GM19395 (cell line): ENCODE measurements around the gene ALG12.

Experiments
- ATAC-seq: cut with Tn5 transposase; IDR thresholded peaks from one replicate; pipeline ENCODE4 v1.9.1; 2021; ENCODE audit warnings: mild to moderate bottlenecking, moderate library complexity; ENCODE audit not compliant: unreplicated experiment

Gene ALG12

DNA sequence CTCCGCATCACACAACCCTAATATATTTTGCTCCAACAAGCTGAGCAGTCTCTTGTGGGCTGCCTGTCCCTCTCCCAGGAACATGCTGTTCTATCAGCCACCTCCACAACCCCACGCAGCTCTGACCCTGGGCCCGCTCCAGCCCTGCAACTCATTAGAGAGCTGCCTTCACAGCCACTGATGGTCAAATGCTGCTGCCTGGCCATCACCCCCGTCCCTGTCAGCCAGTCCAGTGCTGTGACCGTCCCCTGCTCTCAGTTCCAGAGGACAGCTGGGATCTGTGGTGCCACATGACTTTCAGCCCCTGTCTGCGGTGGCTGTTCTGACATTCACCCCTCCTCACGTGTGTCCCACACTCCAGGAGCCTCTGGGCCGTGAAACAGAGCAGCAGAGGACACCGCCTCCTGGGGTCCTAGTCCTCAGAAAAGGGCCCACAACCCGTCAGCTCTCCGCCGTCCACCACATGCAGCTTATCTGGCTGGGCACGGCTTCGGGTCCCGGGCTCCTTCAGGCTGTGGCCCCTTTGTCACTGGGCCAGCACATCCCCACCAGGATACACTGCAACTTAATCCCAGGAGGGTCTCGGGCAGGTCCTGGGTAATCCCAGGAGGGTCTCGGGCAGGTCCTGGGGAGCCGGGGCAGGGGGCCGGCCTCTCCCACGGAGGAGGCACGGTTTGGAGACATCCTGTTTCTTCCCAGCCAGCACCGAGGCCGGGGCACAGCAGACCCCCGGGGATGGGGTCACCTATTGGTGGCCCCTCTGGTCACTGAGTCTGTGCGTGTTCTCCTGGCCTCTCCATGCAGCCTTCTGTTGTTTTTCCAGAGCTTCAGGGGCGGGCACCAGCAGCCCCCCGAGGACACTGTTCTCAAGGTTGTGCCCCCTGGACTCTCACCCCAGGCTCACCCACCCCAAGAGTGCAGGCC is 15.3 kb upstream of the ALG12 start:
- no peak for ATAC-seq

DNA sequence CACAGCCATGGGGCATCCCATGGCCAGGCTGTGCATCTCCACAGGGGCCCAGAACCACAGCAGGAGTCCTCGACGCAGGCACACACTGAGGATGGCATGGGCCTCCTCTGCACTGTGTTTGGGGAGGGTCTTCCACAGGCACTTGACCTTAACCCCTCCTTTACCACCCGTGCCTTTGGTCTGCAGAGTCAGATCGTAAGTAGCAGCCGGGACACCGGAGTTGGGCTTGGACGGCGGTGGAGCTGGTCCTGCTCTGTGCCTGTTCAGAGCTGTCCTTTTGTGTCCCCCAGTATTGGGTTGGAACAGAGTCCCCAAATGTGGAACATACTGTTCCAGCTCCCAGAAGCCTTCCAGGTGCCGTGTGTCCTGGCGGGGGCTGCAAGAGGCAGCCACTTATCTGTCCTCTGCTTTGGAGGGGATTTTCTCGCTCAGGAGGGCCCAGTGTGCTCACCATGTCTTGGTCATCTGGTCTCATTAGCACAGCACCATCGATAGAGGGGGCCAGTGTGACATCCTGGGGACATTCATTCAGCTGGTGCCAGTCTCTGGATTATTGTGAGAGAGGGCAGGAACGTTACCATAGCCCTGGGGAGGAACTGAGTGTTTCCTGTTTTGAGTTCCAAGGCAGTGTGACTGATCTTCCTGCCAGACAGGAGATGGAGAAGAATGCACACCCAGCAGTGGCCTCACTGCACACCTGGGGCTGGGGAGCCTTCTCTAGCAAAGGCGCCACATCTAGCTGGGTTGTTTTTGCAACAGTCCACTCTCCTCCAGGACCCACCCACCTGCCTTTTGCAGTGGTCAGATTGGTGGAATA is 12.6 kb upstream of the ALG12 start:
- no peak for ATAC-seq

DNA sequence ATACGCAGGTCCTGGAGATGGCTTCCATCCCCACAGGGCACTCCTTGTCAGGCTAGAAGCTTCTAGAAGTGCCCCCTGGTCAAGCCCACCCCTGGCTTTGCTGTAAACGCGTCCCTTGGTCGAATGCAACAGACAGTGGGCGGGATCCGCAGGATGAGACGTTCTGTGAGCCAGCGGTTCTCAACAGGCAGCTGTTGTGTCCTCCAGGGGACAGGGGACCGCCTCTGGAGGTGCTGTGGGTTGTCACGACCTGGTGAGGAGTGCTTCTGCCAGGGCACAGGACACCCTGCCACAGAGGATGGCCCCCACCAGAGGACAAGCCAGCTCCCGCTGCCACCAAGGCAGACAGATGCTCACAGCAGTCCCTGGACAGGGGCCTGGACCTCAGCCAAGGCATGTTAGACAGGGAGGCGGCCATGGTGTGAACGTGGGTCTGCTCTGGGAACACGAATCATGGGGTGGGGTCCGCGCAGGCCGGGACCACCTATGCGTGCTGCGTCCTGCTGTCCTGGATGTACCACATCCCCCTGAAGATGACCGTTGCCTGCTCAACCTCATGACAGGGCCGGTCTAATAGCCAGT is 11.8 kb upstream of the ALG12 start:
- ATAC-seq = no peak

DNA sequence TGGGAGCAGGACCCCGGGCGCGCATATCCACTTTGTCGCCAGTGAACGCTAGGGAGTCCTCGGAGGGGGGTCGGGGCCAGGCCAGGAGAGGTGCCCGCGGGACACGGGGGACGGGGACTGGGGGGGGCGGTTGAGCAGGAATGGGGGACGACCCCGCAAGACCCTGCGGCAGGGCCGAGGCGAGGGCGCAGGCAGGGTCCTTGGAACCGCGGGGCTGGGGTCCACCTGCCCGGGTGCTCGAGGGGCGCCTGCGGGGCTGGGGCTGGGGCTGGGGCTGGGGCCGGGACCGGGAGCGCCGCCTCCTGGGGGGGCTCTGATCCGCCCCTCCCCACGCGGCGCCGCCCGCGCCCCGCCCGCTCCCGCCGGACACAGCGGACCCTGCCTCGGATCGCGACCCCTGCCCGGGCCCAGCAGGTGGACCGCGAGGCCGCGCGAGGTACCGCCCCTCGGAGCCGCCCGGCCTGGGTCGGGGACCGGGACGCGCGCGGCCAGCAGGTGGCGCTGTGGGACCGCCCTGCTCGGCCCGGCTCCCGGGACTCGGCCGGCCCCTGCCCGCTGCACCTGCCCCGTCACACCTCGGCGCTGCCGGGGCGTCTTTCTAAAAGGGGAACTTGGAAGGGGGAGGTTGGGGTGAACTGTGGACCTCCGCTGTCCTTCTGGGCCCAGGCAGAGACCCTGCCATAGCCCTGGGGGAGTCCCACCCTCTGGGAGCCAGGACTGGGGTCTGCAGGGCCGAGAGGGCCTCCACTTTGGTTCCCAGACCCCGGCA is 11.2 kb upstream of the ALG12 start:
- no peak for ATAC-seq

DNA sequence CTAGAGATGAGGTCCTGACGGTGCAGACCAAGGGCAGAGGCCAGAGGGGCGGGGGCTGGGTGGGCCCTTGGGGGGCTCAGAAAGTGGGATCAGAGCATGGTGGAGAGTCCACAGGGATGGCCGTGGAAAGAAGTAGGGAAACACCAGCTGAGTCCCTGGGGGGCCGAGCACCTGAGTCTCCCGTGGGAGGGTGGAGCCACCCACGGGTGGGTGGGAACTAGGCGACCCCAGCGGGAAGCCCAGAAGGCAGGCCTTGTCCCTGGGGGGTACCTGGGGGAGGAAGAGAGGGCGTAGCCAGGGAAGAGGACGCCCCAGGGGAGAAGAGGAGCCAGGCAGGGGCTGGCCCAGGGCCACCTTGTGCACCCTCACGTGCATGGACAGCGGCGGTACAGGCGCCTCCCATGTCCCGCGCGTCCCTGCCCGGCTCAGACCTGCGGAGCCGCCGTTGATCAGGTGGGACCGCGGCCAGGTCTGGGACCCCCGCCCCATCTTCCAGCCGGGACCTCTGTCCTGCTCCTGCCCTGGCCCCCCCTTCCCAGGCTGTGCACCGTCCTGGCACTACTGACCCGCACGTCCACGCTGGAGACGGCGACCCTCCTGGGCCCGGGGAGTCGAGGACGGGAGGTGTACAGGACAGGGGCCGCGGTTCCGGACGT is 10.4 kb upstream of the ALG12 start:
- no peak for ATAC-seq

DNA sequence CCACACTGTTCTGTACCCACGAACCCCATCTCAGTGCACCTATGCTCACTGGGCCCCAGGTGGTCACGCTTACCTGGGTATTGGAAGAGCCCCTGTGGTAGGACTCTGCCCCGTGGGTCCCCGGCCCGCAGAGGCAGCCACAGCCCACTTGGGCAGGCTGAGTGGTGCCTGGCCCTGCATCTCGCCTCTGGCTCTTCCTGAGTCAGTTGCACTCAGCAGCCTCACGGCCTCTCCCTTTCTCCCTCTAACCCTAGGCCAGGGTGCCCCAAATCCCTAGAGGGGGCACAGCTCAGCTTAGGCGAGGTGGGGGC is 9.9 kb upstream of the ALG12 start:
- no peak for ATAC-seq

DNA sequence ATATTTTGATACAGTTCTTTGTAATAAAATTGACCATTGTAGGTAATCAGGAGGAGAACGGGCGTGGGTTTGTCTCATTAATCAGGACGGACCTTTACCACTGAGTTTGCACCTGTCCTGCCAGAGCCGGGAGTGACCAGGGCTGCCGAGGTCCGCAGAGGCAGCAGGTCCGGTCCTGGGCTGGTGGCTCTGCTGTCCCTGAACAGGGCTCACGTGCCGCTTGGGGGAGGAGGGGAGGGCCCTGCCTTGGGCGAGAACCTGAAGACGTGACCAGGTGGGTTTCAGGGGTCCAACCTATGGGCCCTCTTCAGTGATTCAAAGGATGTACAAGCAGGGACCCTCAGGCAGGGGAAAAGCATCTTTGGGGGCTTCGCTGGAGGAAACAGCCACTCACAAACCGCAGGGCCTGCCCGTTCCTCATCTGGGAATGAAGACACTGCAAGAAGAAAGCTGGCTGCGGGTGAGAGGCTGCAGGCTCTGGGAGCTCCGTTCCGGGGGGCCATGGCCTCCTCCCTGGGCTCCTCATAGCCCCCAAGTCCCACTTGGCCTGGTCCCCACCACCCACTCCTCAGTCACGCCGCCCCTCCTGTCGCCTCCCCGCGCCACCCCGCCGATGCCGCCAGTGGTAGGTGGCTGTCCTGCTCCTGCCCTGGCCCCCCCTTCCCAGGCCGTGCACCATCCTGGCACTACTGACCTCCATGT is 9.4 kb upstream of the ALG12 start:
- ATAC-seq = no peak

DNA sequence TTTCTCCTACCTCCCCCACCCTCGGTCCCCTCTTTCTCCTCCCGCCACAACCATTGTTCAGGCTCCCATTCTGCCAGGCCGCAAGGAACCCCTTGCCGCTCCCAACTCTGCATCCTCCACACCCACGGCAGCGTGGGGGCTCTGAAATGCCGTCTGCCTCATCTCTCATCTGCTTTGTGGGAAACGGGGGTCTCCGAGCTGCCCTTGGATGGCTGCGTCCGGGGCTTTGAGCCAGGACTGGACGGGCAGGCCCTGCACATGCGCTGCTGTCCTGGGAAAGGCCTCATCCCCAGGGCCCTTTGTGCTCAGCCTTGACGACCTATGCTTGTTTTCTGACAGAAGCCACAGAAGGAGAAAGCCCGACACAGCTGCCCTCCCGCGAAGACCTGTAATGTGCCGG is 8.7 kb upstream of the ALG12 start:
- no peak for ATAC-seq

DNA sequence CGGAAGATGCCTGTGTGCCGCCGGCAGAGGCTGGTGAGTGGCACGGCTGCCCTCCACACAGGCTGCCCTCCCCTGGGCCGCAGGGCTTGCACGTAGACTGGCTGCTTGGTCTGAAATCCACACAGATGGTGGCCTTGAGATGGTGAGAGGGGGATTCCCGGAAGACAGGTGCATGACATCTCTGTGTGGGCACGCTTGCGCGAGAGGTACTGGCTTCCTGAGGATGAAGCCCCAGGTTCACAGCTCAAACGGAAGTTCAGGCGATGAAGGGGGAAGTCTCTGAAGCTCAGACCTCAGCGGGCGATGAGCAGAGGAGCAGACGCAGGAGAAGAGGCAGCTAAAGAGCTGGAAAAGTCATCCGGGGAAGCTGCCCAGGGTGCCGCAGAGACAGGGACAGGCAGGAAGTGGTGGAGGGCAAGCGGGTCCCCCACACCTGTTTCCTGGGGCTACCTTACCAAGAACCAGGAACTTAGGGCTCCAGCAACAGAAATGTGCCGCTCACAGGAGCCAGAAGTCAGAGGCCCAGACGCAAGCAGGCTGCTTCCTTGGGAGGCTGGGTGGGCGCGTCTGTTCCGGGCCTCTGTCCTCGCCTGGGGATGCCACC is 7.4 kb upstream of the ALG12 start:
- ATAC-seq = no peak

DNA sequence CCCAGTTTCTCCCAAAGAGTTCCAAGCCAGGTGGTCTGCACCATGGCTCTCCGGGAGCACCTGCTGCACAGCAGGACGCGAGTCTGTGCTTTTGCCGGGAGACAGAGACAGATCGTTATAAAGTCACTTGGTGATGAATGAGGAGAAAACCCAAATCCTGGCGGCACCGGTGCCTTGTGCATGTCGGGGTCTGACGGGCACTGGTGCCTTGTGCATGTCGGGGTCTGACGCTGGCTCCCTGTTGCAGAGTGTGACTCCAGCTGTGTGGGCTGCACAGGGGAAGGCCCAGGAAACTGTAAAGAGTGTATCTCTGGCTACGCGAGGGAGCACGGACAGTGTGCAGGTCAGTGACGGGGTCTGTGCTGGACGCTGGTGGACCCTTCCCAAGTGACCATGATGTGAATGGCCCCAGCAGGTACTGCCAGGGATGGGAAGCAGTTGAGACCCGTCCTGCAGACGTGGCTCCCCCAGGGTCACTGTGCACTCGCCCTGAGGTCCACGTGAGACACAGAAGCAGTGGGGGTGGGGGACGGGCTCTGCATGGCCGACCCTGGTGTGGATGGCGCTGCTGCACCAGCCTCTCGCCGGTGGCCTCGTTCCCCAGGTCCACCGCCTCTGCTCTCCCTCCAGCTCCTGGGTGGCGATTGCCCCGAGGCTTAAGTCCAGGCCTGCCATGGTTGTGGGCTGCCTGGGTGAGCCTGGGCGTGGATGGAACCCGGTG is 6.0 kb upstream of the ALG12 start:
- ATAC-seq = no peak

DNA sequence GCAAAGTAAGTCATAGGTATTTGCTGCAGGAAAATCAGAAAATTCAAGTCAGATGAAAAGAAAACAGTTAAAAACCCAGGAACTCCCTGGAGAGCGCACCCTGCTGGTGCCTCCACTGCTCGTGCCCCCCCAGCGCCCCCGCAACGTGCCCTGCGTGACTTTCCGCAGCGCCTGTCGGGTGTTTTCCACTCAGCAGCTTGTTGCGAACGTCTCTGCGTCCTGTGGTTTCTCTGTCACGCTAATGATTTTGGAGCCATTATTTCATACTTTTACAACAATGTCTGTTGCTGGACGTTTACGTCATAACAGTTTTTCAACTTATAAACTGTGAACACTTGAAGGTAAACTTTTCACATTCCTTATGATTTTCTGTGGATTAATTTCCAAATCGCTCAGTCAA is 5.2 kb upstream of the ALG12 start:
- ATAC-seq = no peak

DNA sequence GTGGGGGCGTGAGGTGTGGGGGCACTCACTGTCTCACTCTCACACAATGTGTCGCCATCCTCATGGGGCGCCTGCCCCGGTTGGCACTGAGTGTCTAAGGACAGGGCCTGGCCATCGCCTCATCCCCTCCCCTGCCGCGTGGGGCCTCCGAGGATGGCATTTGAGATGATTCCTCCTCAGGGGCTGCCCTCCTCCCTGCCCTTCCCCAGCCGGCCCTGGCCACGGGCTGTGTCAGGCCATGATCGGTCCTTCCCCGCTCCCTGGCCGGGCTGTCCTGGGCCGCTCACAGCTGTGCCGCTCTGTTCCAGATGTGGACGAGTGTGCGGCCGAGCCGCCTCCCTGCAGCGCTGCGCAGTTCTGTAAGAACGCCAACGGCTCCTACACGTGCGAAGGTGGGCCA is 4.7 kb upstream of the ALG12 start:
- ATAC-seq = no peak

DNA sequence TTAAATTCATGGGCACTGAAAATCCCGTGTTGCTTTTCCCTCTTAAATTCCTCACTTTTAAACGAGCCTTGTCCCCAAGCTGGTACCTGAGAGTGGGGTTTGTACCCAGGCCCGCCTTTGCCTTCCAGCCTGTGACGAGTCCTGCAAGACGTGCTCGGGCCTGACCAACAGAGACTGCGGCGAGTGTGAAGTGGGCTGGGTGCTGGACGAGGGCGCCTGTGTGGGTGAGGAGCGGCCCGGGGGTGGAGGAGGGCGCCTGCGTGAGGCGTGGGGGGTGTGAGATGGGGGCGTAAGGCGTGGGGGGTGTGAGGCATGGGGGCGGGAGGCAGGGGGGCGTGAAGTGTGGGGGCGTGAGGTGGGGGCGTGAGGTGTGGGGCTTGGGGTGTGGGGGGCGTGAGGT is 4.2 kb upstream of the ALG12 start:
- ATAC-seq = no peak

DNA sequence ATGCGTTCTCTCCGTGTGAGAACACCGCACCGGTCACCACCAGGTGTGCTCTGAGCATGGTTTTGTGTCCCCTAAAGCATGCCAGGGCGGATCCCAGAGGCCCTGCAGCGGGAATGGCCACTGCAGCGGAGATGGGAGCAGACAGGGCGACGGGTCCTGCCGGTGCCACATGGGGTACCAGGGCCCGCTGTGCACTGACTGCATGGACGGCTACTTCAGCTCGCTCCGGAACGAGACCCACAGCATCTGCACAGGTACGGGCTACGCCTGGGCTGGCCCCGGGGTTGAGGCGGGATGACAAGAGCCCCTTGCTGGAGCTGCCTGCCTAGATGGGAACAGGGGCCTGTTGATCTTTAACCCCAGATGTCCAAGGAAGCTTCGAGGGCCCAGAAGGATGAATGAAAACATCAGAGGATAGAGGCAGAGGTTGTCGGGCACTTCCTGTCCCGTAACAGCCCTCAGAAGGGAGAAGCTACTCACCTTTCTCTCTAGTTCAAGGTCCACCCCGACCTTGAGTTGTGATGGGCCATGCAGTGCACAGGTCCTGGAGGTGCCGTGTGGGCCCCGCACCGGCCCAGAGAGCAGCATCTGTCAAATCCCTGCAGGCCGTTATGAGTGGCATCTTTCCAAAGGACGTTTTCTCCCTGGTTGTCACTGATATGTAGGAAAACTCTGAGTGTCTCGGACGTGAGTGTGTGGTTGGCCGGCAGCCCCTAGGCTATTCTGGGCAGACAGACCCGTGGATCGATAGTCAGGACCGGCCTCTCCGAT is 3.5 kb upstream of the ALG12 start:
- ATAC-seq = no peak

DNA sequence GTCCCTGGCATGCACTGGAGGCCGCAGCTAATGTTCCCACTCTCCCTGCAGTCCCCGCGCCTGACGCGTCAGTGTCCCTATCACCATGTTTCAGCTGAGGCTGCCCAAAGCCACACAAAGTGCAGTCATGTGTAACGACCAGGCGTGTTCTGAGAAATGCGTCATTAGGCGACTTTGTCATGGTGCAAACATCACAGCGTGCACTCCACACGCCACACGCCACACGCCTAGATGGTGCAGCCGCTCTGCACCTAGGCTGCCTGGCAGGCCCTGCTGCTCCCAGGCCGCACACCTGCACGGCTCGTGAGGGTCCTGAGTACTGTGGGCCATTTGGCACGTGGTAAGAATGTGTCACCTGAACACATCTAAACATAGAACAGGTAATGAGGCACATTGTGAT is 2.6 kb upstream of the ALG12 start:
- ATAC-seq = no peak

DNA sequence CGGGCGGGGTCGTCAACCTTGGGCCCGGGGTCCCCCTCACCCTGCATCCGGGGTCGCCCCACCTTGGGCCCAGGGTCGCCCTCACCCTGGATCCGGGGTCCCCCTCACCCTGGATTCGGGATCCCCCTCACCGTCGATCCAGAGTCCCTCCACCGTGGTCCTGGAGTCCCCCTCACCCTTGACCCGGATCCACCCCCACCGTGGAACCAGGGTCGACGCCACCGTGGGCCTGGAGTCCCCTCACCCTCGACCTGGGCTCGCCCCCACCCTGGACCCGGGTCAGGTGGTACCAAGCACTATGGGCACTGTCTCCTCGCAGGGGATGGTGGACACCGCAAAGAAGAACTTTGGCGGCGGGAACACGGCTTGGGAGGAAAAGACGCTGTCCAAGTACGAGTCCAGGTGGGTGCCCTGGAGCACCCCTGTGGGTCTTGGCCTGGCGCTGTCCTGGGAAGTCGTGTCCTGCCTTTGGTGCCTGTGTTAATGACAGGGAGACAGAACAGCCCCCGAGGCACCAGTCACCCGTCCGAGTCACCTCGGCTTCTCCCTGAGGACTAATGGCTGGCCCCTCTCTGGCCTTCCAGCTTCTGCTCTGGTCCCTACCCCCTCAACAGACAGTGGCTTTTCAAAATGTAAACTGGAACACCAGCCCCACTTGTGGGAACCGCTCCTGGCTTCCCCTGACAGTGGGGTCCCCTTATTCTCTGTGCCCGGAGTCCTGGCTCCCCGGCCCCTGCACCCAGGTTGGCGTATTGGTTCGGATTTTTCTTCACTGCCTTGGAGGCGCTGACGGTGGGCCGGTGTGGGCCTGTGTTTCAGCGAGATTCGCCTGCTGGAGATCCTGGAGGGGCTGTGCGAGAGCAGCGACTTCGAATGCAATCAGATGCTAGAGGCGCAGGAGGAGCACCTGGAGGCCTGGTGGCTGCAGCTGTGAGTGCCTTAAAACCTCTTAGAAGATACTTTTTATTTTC is 958 bp upstream of the ALG12 start:
- no peak for ATAC-seq

DNA sequence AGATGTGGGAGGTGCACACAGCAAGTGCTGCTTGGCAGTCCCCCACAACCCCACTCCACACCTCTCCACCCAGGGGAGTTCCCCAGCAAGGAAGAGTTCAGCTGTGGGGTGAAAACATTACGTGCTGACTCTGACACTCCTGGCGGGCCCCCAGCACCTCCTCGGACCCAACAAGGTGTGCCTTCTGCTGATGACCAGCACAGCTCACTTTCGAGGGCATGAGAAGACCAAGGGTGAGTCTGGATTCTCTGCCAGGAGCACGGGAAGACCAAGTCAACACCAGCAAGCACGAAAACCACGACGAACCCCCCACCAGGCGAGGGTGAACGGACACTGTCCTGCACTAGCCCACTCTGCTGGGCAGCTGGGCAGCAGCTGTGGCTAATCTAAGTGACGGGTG is 1.4 kb downstream of the ALG12 start:
- ATAC-seq = no peak
